BJ (cell line): ENCODE results near the gene GIPC1. TPM values are rescaled to one million over a fixed set of nuclear protein-coding genes. Genes with fewer than 3 reads are reported as not detected.
"Not testable (repeated sequence)": the region's sequence is repeated elsewhere in the genome, so short reads cannot be mapped to it uniquely, and the experiment has no call there.

ENCODE experiments used
- CTCF ChIA-PET: fragments of 350-600 bp; formaldehyde crosslinking; extraction: SDS; loops from one replicate; lab custom pipeline; 2021; ENCODE audit warnings: antibody characterized with exemption, inconsistent platforms; lab: Yijun Ruan, JAX
- POLR2A ChIA-PET: fragments of 300-600 bp; sonication (Branson Sonifier 250); formaldehyde crosslinking; extraction: SDS; loops from one replicate; lab custom pipeline; 2021; ENCODE audit warnings: antibody characterized with exemption; lab: Charles Lee
- DNase-seq: peaks from one replicate; pipeline ENCODE4 v3.0.0-alpha.2; 2011; ENCODE audit warnings: low read depth
- H3K27me3 ChIP-seq: 2 replicates; pipeline ENCODE4 v1.6.0; 2011; ENCODE audit warnings: low read length; ENCODE audit not compliant: control insufficient read depth, insufficient read depth
- H3K36me3 ChIP-seq: 2 replicates; pipeline ENCODE4 v1.5.1; 2011; ENCODE audit warnings: low read length; ENCODE audit not compliant: control insufficient read depth, insufficient read depth
- H3K4me3 ChIP-seq: 2 replicates; pipeline ENCODE4 v1.5.1; 2011; ENCODE audit warnings: low read depth, mild to moderate bottlenecking, control low read depth, low read length
- polyA plus RNA-seq: library from polyadenylated mRNA; depleted of rRNA; stranded (reverse); fragments of >200 nt; gene quantifications from 2 replicates; pipeline ENCODE4 v1.2.3, GENCODE V29; 2011
- TF ChIP-seq, protein P1 (sequence below): IDR thresholded peaks from 2 replicates; pipeline ENCODE4 v1.5.1; 2011; ENCODE audit warnings: low read depth, mild to moderate bottlenecking, control low read depth, inconsistent platforms, low read length, moderate library complexity; ENCODE audit not compliant: insufficient read depth

The GIPC1 gene
- polyA plus RNA-seq, 1 experiment, result 119 TPM

DNA sequence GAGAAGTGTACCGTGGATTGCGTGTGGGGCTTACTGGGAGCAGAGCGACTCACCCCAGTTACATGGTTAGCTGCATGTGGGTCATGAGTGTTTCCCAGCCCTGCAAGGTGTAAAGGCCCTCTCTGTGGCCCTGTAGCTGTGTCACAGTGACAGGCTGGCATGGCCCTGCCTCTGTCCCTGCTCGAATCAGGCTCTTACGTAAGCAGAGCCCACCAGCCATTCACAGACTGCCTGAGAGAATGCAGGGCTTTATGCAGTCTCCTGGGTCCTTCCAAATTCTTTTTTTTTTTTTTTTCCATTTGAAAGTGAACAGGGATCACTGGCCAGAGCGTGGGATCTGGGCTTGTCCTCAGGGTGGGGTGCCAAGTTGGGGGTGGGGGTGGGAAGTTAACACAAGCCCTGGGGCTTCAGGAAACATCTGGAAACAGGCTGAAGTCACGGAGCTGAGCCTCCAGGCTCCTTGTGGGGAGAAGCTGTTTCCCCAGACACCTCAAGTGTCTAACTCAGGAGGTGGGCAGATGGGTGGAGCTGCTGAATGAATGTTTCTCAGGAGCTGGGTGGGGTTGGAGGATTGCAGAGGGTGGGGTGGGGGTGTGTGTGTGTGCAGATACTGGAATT lies 46.9 kb upstream of the GIPC1 start:
- CTCF ChIA-PET, result interaction anchor here (1.0 to 2.4 kb wide), 4 partner anchors 11 to 70 kb away, joined by 3 to 9 read pairs (median 4); no protein-coding TSS in a partner anchor
- DNase-seq, result peak; percentile 31
- POLR2A ChIA-PET, result no interaction called here
- Histone ChIP-seq H3K36me3 (no peaks in the 10 kb centered on the region), H3K4me3 (no peak overlapping the region), H3K27me3 (no peaks in the 10 kb centered on the region)
- TF ChIP-seq, protein P1, sequence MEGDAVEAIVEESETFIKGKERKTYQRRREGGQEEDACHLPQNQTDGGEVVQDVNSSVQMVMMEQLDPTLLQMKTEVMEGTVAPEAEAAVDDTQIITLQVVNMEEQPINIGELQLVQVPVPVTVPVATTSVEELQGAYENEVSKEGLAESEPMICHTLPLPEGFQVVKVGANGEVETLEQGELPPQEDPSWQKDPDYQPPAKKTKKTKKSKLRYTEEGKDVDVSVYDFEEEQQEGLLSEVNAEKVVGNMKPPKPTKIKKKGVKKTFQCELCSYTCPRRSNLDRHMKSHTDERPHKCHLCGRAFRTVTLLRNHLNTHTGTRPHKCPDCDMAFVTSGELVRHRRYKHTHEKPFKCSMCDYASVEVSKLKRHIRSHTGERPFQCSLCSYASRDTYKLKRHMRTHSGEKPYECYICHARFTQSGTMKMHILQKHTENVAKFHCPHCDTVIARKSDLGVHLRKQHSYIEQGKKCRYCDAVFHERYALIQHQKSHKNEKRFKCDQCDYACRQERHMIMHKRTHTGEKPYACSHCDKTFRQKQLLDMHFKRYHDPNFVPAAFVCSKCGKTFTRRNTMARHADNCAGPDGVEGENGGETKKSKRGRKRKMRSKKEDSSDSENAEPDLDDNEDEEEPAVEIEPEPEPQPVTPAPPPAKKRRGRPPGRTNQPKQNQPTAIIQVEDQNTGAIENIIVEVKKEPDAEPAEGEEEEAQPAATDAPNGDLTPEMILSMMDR, result no peak

DNA sequence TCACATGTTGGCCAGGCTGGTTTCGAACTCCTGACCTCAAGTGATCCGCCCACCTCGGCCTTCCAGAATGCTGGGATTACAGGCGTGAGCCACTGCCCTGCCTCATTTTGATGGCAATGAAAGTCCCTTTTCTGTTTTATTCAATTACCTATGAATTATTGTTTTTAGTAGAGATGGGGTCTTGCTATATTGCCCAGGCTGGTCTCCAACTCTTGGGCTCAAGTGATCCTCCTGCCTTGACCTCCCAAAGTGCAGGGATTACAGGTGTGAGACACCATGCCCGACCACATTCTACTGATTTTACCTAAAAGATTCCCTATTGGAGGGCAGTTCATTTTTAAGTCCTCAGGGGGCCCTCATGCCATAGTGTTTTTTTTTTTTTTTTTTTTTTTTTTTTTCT lies 46.1 kb upstream of the GIPC1 start:
- H3K36me3 ChIP-seq, DNase-seq, H3K4me3 ChIP-seq, H3K27me3 ChIP-seq, POLR2A ChIA-PET: not testable (repeated sequence)
- CTCF ChIA-PET, result interaction anchor here (1.1 kb wide), 1 partner anchor 70 kb away, joined by 3 read pairs; no protein-coding TSS in a partner anchor

DNA sequence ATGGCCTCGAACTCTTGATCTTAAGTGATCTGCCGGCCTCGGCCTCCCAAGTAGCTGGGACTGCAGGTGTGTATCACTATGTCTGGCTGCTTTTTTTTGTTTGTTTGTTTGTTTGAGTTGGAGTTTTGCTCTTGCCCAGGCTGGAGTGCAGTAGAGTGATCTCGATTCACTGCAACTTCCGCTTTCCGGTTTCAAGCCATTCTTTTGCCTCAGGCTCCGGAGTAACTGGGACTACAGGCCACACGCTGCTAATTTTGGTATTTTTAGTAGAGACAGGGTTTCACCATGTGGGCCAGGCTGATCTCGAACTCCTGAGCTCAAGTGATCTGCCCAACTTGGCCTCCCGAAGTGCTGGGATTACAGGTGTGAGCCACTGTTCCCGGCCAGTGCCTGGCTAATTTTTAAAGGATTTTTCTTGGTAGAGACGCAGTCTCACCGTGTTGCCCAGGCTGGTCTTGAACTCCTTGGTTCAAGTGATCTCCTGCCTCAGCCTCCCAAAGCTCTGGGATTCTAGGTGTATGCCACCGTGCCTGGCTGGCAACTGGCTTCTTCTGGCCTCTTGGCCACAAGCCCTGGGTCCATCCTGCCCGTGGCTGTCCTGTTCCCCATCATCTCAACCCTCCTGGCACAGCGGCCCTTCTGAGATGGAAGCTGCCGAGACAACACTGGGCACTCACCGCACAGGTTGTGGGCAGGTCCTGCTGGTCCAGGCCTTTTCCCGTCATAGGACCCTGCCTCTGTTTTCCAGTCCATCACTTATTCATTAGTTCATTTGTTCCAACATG lies 45.0 kb upstream of the GIPC1 start:
- TF ChIP-seq, protein P1, result no peak
- H3K36me3 ChIP-seq, result no peaks in the 10 kb centered on the region
- POLR2A ChIA-PET, result no interaction called here
- no peak for DNase-seq
- H3K27me3 ChIP-seq, result no peaks in the 10 kb centered on the region
- CTCF ChIA-PET, result interaction anchor here (0.7 to 0.8 kb wide), 2 partner anchors 13 to 16 kb away, joined by 3 read pairs; no protein-coding TSS in a partner anchor
- H3K4me3 ChIP-seq, result no peak overlapping the region

DNA sequence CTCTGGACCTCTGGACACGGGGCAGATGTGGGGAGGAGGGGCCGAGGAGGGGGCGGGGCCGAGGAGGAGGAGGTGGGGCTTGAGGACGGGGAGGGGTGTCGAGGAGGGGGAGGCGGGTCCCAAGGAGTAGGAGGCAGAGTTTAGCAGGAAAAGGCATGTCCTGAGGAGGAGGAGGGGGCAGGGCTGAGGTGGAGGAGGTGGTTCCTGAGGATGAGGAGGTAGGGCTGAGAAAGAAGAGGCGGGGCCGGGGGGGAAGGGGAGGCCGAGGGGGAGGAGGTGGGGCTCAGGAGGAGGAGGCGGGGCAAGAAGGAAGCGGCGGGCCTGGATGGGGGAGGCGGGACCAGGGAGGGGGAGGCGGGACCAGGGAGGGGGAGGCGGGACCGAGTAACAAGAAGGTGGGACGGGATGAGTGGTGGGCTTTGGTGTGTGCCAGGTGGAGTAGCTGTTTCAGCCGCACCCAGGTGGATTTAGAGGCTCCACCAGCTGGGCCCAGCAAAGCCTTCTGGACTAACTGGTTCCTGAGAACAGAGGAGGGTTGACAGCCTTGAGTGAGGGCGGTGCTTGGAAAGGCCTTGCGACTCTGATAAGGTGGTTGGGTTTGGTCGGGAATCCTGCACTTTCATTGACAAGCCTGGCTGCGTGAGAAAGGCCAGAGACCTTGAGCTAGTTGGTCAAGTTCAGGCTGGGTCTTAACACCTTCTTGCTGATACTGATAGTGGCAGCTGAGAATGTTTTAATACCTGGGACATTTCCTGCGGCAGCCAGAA lies 41.2 kb upstream of the GIPC1 start:
- ChIA-PET POLR2A (no interaction called here), CTCF (interaction anchor here (4.7 kb wide), 1 partner anchor 20 kb away, joined by 27 read pairs; no protein-coding TSS in a partner anchor)
- H3K36me3 ChIP-seq, result no peaks in the 10 kb centered on the region
- H3K27me3 ChIP-seq, result no peaks in the 10 kb centered on the region
- no peak overlapping the region for H3K4me3 ChIP-seq
- TF ChIP-seq, protein P1, result no peak
- DNase-seq, result no peak

DNA sequence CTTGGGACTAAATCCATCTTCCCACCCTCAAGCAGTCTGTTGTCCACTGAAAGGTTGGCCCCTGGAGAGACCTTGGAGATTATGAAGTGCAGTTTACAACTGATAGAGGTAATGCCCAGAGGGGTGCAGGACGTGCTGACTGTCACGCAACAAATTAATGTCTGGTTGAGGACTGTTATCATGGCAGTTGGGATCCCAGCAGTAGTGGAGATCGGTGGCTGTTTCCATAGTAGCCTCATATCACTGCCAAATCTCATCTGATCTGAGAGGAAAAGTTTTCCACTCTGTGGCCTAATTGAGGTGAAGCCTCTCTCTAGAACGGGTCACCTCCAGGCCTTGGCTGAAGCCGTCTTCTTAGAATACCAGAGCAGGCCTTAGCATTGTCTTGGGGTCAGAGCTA lies 37.5 kb upstream of the GIPC1 start:
- H3K4me3 ChIP-seq, result no peak overlapping the region
- TF ChIP-seq, protein P1, result no peak
- H3K36me3 ChIP-seq, result no peaks in the 10 kb centered on the region
- no peak for DNase-seq
- POLR2A ChIA-PET, result no interaction called here
- no peaks in the 10 kb centered on the region for H3K27me3 ChIP-seq
- CTCF ChIA-PET, result interaction anchor here (0.9 kb wide), 2 partner anchors 14 to 40 kb away, joined by 3 to 4 read pairs; no protein-coding TSS in a partner anchor
